ENCODE measurements around the gene CLASRP.

GRCh38 chr19:45090606-45091005 lies 51.8 kb downstream of the CLASRP start:
- no peak for TF ChIP-seq CTCF (IDR thresholded peaks at IDR 0.05)
- TF ChIP-seq POLR2A (IDR thresholded peaks at IDR 0.05) = no peak
